IPS-NIHi7 (cell line): ENCODE results near the gene TXNDC12.

Source experiments
- DNase-seq: peaks from one replicate; pipeline ENCODE4 v3.0.0; 2012; ENCODE audit warnings: mixed read lengths; ENCODE audit errors: extremely low spot score

TXNDC12 gene

GRCh38 chr1:51997974-51998382 lies 57.0 kb downstream of the TXNDC12 start:
- DNase-seq = peak; percentile 62

- DNase-seq = peak; percentile 98
Measured at GRCh38 chr1:51990478-51990965, 64.5 kb downstream of the TXNDC12 start, which contains the start of gene RAB3B. TSS of gene RAB3B (minus strand) at chr1:51990700. CDS start at chr1:51977117, 13,583 bp downstream.

GRCh38 chr1:51989582-51990477 lies 65.2 kb downstream of the TXNDC12 start:
- peak; percentile 55 for DNase-seq

GRCh38 chr1:51988254-51988653 lies 66.7 kb downstream of the TXNDC12 start:
- DNase-seq = no peak

- no peak for DNase-seq
Measured at GRCh38 chr1:51986718-51987117, 68.3 kb downstream of the TXNDC12 start.

GRCh38 chr1:51982161-51982560 lies 72.8 kb downstream of the TXNDC12 start:
- no peak for DNase-seq

GRCh38 chr1:51981555-51981954 lies 73.4 kb downstream of the TXNDC12 start:
- DNase-seq = no peak

GRCh38 chr1:51978099-51978498 lies 76.9 kb downstream of the TXNDC12 start:
- no peak for DNase-seq

- no peak for DNase-seq
Measured at GRCh38 chr1:51976846-51977602, 78.0 kb downstream of the TXNDC12 start.

- no peak for DNase-seq
Measured at GRCh38 chr1:51973587-51974474, 81.2 kb downstream of the TXNDC12 start.
